ENCODE results near the gene NDUFS2.
A peak's percentile ranks its signal among the peaks of the same experiment; 100 is the strongest.

The NDUFS2 gene

GRCh38 chr1:161185732-161186311 is 16.3 kb upstream of the NDUFS2 start:
- Histone ChIP-seq H2AFZ (ENCODE audit: low read length) (peak overlapping the region; percentile 21), H3K4me2 (ENCODE audit: low read depth, low read length, poor library complexity, severe bottlenecking) (peak overlapping the region; percentile 70), H3K4me3 (ENCODE audit: low read length, poor library complexity, severe bottlenecking) (peak overlapping the region; percentile 47)

GRCh38 chr1:161187311-161187710 is 14.9 kb upstream of the NDUFS2 start:
- no peaks in the 10 kb centered on the region for H3K36me3 ChIP-seq (ENCODE audit: insufficient read depth, low read length)
- H3K79me2 ChIP-seq (ENCODE audit: insufficient read depth, low read length): no peaks in the 10 kb centered on the region
- H3K9ac ChIP-seq (ENCODE audit: low read depth, low read length, poor library complexity, severe bottlenecking): no peak overlapping the region
- H3K9me2 ChIP-seq (replicated peaks; ENCODE audit: low read depth, low read length): no peaks in the 10 kb centered on the region
- H4K20me1 ChIP-seq (ENCODE audit: insufficient read depth, low read length, poor library complexity, severe bottlenecking): no peaks in the 10 kb centered on the region
- no peak overlapping the region for H3K4me3 ChIP-seq (ENCODE audit: low read length, poor library complexity, severe bottlenecking)
- H3K27me3 ChIP-seq (ENCODE audit: insufficient read depth, low read length, poor library complexity, severe bottlenecking): no peaks in the 10 kb centered on the region
- H3F3A ChIP-seq (ENCODE audit: low read depth): 0 out of 2 replicates have a peak, but pooled peaks cover 5% of the 10 kb centered on the region
- 0 out of 2 replicates have a peak overlapping the region, but pooled peaks have one; percentile 46 for H2AFZ ChIP-seq (ENCODE audit: low read length)
- peaks cover 37% of the 10 kb centered on the region for H3K4me1 ChIP-seq (ENCODE audit: insufficient read depth, low read length, poor library complexity, severe bottlenecking)
- TF ChIP-seq EZH2phosphoT487 (IDR thresholded peaks at IDR 0.05; ENCODE audit: borderline replicate concordance) (no peak), CTCF (conservative IDR thresholded peaks at IDR 0.05; ENCODE audit: low read length) (no peak)
- no peaks in the 10 kb centered on the region for H3K9me3 ChIP-seq (ENCODE audit: insufficient read depth, low read depth, low read length)
- H3K4me2 ChIP-seq (ENCODE audit: low read depth, low read length, poor library complexity, severe bottlenecking): no peak overlapping the region

More at GRCh38 chr1:161185732-161186311, 16.3 kb upstream of the NDUFS2 start:
- peak overlapping the region; percentile 65 for H3K9ac ChIP-seq (ENCODE audit: low read depth, low read length, poor library complexity, severe bottlenecking)
- H3K9me2 ChIP-seq (replicated peaks; ENCODE audit: low read depth, low read length): no peaks in the 10 kb centered on the region
- no peaks in the 10 kb centered on the region for H3K27me3 ChIP-seq (ENCODE audit: insufficient read depth, low read length, poor library complexity, severe bottlenecking)
- no peaks in the 10 kb centered on the region for H3K36me3 ChIP-seq (ENCODE audit: insufficient read depth, low read length)
- H3K79me2 ChIP-seq (ENCODE audit: insufficient read depth, low read length): no peaks in the 10 kb centered on the region
- TF ChIP-seq CTCF (conservative IDR thresholded peaks at IDR 0.05; ENCODE audit: low read length): no peak
- TF ChIP-seq EZH2phosphoT487 (IDR thresholded peaks at IDR 0.05; ENCODE audit: borderline replicate concordance): no peak
- no peaks in the 10 kb centered on the region for H4K20me1 ChIP-seq (ENCODE audit: insufficient read depth, low read length, poor library complexity, severe bottlenecking)
- peaks cover 46% of the 10 kb centered on the region for H3K4me1 ChIP-seq (ENCODE audit: insufficient read depth, low read length, poor library complexity, severe bottlenecking)
- 0 out of 2 replicates have a peak, but pooled peaks cover 5% of the 10 kb centered on the region for H3F3A ChIP-seq (ENCODE audit: low read depth)
- H3K9me3 ChIP-seq (ENCODE audit: insufficient read depth, low read depth, low read length): no peaks in the 10 kb centered on the region

- Histone ChIP-seq H3K4me1 (ENCODE audit: insufficient read depth, low read length, poor library complexity, severe bottlenecking) (peaks cover 29% of the 10 kb centered on the region), H2AFZ (ENCODE audit: low read length) (no peak overlapping the region)
These were observed 13.8 kb upstream of the NDUFS2 start for GRCh38 chr1:161188381-161188780.

More at GRCh38 chr1:161188381-161188780, 13.8 kb upstream of the NDUFS2 start:
- H4K20me1 ChIP-seq (ENCODE audit: insufficient read depth, low read length, poor library complexity, severe bottlenecking): no peaks in the 10 kb centered on the region
- no peaks in the 10 kb centered on the region for H3K36me3 ChIP-seq (ENCODE audit: insufficient read depth, low read length)
- no peaks in the 10 kb centered on the region for H3K27me3 ChIP-seq (ENCODE audit: insufficient read depth, low read length, poor library complexity, severe bottlenecking)
- no peaks in the 10 kb centered on the region for H3K9me3 ChIP-seq (ENCODE audit: insufficient read depth, low read depth, low read length)
- no peak overlapping the region for H3K4me3 ChIP-seq (ENCODE audit: low read length, poor library complexity, severe bottlenecking)
- no peak overlapping the region for H3K4me2 ChIP-seq (ENCODE audit: low read depth, low read length, poor library complexity, severe bottlenecking)
- no peak overlapping the region for H3K9ac ChIP-seq (ENCODE audit: low read depth, low read length, poor library complexity, severe bottlenecking)
- 0 out of 2 replicates have a peak, but pooled peaks cover 5% of the 10 kb centered on the region for H3F3A ChIP-seq (ENCODE audit: low read depth)
- TF ChIP-seq CTCF (conservative IDR thresholded peaks at IDR 0.05; ENCODE audit: low read length) (no peak), EZH2phosphoT487 (IDR thresholded peaks at IDR 0.05; ENCODE audit: borderline replicate concordance) (no peak)
- H3K79me2 ChIP-seq (ENCODE audit: insufficient read depth, low read length): no peaks in the 10 kb centered on the region
- no peaks in the 10 kb centered on the region for H3K9me2 ChIP-seq (replicated peaks; ENCODE audit: low read depth, low read length)
